GM12875 (cell line): ENCODE measurements around the gene DAPK3.
"Not testable (repeated sequence)": the region's sequence is repeated elsewhere in the genome, so short reads cannot be mapped to it uniquely, and the experiment has no call there.

ENCODE experiments used
- H3K4me3 ChIP-seq: one replicate; pipeline ENCODE4 v1.5.1; 2011; ENCODE audit warnings: low read depth, low read length, control low read depth
- TF ChIP-seq, protein P1 (sequence below): IDR thresholded peaks from 2 replicates; pipeline ENCODE4 v1.5.1; 2011; ENCODE audit warnings: low read depth, mild to moderate bottlenecking, control low read depth, inconsistent platforms, low read length, moderate library complexity, borderline replicate concordance; ENCODE audit not compliant: insufficient read depth

The DAPK3 gene

DNA sequence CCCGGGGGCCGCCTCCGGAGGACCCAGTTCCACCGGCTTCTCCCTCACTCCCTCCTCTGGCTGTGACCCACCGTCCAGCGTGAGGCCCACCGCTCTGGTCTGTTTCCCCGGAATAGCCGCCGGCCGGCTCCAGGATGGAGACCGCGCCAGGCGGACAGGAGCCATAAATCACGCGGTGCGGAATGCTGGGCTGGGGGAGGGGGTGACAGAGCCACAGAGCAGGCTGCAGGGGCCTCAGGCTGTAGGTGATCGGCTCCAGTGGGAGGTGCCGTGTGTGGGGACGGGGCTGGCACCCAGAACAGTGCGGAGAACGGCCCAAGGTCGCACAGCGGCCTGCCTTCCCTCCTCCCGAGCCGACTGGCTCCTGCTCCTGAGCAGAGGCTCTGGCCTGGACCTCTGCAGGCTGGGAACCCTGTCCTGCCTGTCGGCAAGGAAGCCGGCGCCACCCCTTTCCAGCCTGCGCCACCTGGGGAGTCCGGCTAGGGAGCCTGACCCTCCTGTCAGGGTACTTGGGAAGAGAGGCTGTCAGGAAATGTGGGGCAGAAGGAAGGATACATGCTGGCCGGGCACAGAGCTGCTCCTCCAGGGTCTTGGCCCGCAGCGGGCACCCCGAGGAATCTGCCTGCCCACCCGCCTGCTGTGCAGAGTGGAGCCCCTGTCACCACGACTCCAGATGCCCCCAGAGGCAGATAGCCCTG, 45.0 kb upstream of the DAPK3 start:
- H3K4me3 ChIP-seq, result no peak overlapping the region
- TF ChIP-seq, protein P1, sequence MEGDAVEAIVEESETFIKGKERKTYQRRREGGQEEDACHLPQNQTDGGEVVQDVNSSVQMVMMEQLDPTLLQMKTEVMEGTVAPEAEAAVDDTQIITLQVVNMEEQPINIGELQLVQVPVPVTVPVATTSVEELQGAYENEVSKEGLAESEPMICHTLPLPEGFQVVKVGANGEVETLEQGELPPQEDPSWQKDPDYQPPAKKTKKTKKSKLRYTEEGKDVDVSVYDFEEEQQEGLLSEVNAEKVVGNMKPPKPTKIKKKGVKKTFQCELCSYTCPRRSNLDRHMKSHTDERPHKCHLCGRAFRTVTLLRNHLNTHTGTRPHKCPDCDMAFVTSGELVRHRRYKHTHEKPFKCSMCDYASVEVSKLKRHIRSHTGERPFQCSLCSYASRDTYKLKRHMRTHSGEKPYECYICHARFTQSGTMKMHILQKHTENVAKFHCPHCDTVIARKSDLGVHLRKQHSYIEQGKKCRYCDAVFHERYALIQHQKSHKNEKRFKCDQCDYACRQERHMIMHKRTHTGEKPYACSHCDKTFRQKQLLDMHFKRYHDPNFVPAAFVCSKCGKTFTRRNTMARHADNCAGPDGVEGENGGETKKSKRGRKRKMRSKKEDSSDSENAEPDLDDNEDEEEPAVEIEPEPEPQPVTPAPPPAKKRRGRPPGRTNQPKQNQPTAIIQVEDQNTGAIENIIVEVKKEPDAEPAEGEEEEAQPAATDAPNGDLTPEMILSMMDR, result no peak

DNA sequence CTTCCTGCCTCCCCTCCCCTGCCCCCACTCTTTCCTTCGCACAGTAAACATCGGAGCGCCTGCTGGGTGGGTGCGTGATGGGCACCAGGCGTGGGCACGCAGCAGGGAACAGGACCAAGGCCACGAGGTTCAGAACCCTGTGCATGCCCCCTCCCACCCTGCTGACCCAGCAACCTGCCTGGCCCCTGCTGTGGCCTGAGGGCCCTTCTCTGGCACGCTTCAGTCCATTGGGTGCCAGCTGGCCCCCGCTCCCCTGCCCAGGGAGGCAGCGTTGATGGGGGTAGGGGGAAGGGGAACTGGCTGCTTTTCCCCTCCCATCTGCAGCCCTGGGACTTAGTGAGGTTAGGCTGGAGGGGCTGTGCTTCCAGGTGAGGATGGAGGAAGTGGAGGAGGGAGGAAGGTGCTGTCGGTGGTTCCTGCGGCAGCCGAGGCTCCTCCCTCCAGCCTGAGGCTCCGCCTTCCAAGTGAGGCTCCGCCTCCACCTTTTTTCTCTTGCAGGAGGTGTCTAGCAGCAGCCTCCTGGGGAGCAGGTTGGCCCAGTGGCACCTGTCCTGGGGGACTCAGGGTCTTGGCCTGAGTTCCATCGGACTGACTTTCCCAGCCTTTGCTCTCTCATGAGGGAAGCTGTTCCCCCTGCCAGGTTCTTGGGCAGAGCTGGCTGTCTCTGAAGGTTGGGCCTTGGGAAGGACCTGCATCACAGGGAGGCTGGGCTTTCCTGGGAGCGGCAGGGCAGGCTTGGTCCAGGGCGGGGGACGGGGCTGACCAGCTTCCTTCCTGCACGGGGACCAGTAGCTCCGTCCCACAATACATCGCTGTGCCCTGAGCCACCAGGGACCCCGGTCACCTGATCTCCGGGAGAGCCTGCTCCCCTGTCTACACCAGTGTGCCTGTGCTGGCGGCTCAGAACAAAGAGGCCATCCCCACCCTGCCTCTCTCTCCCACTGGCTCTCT, 43.9 kb upstream of the DAPK3 start:
- H3K4me3 ChIP-seq, result no peak overlapping the region
- TF ChIP-seq, protein P1, result no peak

DNA sequence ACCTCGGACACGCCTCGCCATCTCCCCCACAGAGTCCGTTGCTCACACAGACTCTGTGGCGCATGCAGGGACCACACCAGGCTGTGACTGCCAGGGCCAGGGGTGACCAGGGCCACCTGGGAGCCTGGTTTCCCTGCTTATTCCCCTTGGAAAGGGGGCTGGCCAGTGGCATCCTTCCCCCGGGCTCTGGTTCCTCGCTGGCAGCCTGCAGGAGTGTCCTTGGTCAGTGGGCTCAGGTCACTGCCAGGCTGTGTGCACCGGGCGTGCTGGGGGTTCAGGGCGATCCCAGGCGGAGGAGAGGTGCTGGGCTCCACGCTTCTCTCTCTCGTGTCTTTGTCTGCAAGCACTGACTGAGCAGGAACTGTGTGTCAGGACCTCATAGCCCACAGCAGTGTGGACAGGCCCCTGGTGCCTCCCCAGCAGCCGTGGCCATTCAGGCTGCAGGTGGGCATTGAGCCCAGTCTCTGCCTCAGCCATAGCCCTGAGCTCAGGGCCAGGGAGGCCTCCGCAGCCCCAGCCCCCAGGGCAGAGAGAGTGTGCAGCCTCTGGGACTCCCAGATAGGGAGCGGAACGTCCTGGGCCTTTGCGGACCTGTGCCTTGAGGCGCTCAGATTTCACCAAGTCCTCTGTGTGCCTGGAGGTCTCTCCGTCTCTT, 43.1 kb upstream of the DAPK3 start:
- no peak overlapping the region for H3K4me3 ChIP-seq
- TF ChIP-seq, protein P1, result no peak

DNA sequence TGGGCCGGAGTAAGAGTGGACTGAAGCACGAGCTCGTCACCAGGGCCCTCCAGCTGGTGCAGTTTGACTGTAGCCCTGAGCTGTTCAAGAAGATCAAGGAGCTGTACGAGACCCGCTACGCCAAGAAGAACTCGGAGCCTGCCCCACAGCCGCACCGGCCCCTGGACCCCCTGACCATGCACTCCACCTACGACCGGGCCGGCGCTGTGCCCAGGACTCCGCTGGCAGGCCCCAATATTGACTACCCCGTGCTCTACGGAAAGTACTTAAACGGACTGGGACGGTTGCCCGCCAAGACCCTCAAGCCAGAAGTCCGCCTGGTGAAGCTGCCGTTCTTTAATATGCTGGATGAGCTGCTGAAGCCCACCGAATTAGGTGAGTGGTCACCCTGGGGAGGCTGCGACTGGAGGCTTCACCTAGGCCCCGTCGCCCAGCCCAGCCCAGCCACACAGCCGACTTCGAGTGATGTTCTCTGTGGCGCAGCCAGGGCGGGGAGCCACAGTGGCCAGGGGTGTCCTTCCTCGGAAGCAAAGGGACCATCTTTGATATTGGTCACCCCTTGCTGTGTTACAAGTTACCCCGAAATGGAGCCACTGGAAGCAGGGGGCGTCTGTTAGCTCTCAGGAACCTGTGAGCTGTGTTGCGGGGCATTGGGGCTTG, 42.2 kb upstream of the DAPK3 start:
- TF ChIP-seq, protein P1, result no peak
- no peak overlapping the region for H3K4me3 ChIP-seq

DNA sequence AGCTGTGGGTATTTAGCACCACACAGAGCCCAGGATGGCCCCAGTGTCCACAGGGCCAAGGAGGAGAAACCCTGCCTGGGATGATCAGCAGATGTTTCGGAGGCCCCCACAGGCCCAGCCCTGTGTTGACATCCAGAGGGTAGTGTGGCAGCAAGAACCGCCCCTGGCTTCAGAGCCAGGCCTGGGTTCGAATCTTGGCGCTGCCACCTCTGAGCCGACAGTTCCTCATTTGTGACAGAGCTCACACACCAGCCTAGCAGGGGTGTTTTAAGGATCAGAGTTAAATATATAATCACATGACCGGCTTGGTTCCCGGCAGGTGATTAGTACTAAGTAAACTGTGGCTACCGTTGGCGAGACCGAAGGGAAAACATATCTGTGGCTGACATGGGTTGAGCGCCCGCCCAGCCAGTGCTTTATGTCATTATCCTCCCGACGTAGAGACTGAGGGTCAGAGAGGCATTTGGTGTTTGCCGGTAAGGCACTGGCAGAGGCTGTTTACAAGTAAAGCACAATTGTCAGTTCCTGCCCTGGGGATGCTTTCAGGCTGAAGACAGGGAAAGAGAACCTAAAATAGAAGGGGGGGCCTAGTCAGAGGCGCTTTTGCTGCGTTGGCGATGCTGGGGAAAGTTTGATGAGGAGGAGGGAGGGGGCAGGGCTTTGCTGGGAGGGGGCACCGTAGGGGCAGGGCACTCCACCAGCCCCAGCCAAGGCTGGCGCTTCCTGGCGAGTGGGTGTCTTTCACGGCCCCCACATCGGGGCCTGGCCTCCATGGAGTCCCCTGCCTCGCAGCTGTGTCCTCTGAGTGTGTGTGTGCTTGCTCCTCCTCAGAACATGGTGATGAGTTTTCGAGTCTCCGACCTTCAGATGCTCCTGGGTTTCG, 41.4 kb upstream of the DAPK3 start:
- TF ChIP-seq, protein P1, result no peak
- H3K4me3 ChIP-seq, result no peak overlapping the region

DNA sequence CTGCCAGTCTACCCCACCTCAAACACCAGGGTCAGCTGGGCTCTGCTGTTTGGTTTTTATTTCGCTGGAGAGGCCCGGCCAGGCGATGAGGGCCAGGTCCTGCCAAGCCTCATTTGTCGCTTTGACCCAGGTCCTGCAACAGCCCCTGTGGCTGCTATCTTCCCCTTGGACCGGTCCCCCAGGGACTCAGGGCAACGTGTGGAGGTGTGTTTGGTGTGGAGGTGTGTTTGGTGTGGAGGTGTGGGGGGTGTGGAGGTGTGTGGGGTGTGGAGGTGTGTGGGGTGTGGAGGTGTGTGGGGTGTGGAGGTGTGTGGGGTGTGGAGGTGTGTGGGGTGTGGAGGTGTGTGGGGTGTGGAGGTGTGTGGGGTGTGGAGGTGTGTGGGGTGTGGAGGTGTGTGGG, 40.5 kb upstream of the DAPK3 start:
- not testable (repeated sequence) for H3K4me3 ChIP-seq

DNA sequence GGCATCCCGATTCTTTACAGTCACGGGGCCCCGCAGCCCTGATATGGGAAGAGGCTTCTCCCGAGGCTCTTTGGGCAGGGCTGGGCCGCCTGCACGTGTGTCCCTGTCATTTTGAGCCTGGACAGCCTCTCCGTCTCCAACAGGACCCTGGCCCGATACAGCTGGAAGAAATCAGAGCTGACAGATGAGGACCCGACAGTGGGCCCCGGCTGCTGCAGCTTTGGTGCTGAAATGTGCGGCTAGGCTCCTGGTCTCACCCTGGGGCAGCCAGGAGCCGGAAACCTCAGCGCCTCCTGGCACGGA, 39.9 kb upstream of the DAPK3 start:
- H3K4me3 ChIP-seq, result no peak overlapping the region
- TF ChIP-seq, protein P1, result no peak
